Smooth muscle cell of the brain vasculature (primary cell): ENCODE measurements around the gene NIN.

Experiments
- DNase-seq: peaks from one replicate; pipeline ENCODE4 v3.0.0-alpha.2; 2012; ENCODE audit warnings: low read depth, low spot score

The NIN gene

DNA sequence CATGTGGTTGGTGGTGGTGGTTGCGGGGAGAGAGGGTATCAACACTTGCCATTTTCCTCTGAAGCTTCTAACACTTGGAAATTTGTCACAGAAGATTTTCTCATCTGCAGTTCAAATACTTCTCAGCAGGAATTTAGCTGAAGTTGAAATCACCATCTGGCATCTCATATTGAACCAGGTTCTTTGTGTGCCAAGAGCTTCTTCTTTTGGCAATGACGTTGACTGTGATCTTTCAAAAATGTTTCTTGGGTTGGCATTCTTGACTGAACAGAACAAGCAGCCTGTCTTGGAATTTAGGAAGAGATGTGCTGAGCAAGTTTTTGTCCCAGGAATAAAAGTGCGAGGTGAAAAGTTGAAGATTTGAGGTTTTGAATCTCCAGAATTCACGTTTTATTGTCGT lies 8.7 kb upstream of the NIN start:
- DNase-seq = no peak

DNA sequence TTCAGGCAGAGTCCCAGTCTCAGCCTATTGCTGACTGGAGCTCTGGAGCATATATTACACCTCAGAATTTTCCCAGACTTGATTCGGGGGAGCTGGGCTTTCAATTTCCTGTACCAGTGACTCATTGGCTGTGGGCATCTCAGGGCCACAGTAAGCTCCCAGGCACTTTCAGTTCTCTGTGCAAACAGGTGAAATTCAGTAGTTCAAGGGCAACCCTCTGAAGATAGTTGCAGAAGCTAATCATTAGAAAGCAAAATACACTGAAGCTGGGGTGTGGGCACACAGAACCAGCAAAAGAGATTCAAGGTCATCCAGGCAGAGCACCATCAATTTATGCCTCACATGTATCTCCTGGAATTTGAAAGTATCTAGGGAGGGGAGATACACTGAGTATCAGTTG lies 8.1 kb upstream of the NIN start:
- no peak for DNase-seq

DNA sequence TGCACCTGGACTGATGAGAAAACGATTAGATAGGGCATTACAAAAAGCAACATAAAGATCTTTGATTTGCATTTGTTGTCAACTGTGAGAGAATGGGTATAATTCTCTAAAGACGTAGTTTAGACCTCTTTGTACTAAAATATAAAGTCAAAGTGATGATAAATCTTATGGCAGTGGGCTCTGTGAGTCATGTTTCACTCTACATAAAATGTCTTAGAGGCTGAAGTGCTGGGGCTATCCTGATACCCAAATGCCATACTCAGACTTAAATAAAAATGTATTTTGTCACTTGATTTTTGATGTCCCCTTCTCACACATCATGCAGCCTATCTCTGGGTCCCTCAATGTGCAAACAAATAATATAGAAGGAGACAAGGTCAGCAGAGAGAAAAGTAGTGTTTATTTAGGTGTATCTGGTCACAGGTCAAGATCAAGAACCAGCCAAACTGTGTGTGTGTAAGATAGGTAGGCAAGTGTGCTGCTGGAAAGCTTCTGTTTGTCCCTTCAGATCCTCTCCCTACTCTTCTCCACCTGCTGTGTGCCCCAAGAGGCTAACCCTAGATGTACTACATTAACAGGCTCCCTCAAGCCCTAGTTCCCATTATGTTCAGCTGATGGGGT lies 7.0 kb upstream of the NIN start:
- DNase-seq = no peak

DNA sequence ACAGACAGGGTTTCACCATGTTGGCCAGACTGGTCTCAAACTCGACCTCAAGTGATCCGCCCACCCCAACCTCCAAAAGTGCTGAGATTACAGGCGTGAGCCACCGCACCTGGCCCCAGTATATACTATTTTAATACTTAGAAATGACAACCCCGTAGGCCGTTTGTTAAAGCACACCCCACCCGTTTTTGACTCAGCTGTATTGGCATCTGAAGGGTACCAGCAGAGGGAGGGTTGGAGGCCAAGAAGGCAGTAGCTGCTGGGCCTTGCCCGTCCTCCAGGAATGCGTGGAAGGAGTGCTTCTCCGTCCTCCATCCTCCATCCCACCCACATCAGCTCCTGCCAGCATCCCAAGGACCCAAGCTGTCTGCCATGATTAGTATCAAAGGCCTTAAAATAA lies 6.3 kb upstream of the NIN start:
- no peak for DNase-seq

DNA sequence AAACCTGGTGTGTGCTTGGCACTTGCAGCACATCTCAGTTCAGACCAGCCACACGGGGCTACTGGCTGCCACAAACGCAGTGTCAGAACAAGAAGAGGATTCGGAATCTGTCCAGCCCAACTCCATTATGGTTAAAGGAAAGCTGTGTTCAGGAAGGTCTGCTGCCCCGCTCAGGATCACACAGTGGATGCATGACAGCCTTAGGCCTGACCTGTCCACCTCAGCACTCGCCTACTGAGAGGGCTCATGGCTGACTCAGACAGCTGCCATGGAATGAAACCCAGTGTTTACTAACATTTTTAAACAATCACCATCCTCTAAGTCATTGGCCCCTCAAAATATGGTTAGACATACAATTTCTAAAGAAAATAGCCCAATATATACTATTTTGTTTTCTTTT lies 5.6 kb upstream of the NIN start:
- no peak for DNase-seq

DNA sequence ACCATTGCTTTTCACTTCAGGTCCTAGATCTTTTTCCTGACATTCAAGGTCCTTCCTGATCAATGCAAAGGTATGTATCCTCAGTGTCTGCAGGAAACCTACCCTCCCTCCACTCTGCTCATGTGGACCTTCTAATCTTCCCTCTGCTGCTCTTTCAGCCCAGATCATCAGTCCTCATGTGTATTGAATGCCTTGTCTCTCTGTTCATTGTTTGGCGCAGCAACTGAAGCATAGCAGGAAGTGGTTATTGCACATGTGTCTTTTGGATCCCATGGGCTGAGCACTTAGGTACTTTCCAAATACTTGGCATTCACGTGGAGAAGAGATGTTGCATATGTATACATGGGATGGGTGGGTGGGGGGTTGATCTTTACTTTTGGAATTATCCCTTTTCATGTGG lies 4.3 kb upstream of the NIN start:
- DNase-seq = no peak

DNA sequence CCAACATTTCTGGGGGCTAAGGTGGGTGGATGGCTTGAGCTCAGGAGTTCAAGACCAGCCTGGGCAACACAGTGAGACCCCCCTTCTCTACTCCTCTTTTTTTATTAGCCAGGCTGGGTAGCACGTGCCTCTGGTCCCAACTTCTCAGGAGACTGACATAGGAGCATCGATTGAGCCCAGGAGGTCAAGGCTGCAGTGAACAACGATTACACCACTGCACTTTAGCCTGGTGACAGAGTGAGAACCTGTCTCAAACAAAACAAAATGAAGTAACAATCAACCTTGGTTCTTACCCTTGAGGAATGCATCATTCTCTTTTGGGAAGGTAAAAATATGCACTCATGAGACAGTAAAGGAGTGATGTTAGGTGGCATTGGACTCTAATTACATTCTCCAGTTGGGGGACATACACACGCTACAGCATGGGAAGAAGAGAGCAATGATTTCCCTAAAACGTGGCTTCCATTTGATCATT lies 3.9 kb upstream of the NIN start:
- no peak for DNase-seq

DNA sequence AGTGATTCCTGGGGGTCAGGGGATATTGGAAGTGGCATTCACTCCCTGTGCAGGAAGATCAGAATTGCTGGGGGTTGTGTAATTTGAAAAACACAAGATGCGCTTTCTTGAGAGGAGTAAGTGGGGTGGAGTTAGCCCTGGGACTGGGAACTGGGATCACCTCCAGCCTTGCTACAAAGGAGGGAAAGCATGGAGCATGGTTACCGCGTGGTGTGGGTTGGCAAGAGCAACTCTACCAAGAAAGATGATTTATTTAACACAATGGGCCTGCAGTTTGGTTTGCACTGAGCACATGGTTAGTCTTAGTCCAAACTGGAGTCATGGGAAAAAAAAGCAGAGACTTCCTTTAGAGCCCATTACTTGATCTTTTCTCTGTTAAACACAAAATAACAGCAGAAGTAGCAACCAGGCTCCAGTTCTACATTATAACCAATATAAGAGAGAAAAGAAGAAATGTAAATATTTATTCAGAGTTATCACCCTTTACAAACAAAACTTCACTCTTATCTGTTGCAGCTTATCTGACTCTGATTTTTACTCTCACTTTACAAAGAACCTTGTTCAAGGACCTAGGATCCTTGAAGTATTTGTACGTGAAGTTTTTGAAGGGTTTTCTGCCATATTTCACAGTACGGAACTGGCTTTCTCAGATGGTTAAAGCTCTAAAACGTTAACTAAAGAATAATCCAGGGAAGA lies 2.1 kb upstream of the NIN start:
- no peak for DNase-seq

DNA sequence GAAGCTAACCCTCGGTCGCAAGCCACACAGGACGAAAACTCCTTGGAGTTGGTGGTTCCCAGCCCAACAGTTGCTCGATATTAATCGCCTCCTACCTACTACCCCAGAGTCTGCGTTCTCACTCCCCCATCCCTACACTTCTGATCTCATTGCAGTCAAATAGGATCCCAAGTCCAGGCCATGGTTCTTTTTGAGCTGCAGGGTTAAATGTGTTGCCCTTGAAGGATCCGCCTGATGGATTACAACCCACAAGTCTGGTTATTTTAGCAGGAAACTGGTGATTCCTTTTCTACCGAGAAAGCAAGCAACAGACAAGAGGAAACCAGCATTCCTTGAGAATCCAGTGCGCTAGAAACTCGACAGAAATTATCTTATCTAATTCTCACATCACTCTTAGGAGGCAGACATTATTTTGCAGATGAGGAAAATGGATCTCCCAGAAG lies 785 bp upstream of the NIN start:
- DNase-seq = no peak

DNA sequence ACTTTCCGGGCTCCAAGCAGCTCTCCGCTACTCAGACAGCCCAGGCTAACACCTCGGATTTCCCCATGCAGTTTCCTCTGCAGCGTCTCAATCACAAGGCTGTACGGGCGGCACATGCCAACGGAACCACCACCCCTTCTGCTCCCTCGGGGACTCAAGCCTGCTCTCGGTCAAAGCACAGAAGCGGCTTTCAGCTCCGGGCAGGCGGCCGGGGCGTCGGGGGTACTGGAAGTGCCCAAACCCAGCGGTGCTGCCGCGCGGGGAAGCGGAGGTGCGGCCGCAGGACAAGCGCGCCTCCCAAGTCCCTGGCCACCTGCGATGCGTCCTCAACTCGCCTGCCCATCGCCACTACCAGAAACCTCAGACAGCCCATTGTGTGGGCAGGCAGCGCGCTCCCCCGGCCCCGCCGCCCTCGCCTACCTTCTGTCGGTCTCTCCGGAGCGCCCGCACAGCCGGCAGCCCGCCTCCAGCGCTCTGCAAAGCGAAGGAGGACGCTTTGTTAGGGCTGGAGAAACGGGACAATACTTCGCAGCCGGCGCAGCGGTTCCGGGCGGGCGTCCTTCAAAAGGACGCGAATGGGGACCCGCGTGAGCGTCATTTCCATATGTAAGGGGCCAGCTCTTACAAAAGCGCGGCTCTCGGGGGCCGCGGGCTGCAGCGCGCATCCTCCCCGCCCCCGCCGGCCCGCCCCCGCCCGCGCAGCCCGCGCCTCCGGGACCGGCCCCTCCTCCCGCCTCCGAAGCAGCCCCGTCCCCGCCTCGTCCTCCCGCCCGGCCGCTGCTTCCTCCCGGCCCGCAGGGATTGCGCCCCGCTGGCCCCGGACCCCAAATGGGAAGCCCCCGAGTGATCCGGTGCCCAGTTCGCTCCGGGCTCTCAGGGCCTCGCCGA lies 674 bp downstream of the NIN start:
- DNase-seq = no peak

DNA sequence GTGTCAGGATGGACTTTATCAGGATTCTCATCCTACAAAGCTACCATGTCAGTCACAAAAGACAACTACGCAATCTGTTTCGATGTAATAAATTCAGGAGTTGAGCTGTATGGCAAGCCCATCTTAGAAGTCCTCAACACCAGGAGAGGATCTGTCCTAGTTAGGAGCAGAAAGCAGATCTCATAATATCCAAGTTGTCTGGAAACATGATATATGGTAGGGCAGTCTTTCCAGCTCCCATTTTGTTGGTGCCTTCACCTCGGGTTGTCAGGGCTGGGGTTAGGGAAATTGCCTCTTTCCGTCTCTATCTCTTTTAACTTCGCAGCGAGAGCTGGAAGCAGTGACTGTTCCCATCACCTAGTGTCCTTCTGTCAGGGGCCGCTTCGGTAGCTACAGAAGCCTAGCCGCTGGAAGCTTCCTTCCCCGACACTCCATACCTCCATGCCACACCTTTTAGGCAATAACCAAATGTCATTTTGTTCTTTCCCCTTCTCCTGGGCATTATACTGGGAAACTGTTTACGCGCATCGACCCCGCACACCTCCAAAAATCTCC lies 1.4 kb downstream of the NIN start:
- DNase-seq = no peak

DNA sequence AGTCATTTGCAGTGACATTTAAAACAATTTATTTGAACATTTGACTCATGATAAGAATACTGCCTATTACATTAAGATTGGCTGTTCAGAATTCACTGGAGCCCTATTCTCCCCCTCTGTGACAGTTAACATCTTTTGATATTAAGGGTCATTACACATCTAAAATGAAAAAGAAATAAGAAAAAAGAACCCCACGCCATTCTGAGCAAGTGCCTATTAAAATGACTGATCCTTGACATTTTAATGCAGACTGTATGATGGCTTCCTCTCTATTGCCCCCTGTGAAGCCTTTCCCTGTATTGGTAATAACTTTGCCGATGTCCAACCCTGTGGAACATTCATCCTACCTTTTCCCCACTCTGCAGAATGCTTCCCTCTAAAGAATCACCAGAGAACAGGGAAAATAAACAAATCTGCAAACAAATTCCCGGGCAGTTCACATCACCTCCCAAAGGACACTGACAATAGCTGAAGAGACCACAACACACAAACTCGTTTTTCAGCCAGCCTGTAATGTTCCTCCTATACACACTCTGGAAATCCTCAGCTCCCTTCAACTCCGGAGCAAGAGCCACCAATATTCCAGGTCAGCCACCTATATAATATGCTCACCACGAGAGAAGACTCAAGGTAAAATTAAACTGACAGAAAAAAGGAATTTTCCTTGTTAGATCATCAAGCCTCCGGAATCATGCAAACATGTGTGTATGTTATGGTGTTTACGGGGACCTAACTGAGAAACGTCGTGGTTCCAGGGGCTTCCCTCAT lies 2.1 kb downstream of the NIN start:
- no peak for DNase-seq

DNA sequence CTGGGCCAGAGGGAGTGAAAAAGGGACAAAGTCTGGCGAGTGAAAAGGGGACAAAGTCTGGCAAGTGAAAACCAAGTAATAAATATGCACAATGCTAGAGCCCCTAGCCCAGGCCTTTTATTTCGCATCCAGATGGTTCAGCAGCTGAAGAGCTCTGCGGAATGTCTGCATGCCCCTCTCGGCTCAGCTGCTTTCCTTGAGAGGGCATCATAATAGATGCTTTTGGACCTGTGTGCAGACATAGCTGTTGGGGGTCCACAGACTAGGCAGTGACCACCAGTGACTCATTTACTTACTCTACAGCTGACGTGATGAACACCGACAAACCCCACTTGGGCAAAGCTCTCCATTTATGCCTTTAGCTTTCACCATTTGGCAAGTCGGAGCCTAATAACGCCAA lies 4.3 kb downstream of the NIN start:
- no peak for DNase-seq

DNA sequence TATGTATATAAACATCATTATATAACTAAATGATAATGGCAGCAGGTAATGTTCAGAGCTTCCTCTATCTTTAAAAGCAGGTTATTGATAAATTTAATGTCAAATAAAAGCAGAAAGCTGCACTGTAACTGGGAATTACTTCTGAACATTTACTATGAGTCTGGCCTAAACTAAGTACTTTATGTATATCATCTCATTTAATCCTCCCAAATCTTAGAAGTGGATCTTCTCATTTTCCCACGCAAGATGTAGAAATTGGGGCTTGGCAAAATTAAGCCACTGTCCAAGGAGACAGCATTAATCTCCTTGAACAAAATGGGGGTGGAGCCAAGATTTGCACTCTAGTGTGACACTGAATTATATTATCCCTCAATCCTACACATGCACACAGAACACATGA lies 5.7 kb downstream of the NIN start:
- no peak for DNase-seq

DNA sequence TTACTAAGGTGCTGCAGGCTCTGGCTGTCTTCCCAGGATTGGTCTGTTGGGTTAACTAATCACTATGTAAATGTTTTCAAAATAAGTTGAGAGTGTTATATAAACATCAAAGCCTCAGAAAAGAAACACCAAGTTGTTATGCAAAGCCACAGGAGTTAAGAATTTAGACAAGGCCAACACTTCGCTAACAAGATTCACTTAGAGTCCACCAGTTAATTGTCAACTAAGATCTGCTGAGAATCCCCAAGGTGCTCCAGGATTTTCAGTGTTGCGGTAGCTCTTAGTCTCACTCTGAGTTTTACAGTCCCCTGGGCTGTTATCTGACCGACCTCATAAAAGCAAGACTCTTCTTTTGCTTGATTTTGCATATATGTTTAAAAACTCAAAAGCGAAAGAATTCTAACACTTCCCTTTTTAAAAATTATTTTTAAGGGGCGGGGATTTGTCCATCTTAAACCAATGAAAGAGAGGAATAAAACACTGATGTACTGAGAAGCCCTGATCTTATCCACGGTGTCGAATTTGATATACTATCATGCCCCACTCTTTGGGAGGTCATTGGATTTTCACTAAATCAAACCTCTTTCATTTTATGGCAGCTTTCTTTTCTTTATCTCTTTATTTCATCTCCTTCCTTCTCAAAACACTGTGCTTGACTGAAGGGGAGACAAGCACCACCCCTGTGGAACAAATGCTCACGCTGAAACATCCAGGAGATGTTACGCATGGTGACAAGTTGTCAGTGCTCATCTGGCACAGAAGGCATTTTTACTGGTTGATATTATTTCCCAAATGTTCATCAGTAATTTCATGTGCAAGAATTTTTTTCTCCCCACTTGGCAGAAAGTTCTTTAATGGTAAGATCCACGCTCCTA lies 7.0 kb downstream of the NIN start:
- no peak for DNase-seq

DNA sequence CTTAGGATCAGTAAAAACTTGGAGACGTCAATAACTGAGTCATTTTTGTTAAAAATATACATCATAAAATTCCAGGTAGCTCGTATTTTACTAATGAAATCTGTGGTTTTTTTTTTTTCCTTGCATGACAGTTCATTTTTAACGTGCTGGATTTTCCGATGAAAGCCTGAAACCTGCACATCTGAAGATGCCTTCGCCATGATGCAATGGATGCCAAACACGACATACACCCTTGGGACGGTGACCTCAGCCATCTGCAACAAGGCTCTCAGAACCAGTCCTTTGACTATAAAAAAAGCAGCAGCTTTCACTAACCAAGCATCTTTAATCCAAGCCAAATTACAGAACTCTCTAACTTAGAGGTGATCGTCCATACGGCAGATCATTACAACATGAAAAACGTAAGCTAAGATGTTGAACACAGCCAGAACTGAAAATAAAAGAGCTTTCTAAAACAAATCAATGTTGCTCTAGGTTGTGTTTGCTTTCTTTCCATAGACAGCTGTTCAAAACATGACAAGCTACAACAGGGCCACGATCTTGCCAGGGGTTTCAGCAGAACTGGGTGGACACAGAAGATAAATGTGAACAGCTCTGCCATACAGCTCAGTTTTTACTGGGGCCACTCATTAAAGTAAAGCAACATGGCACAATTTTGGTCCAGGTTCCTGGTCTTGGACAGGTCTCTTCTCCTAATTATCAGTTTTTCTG lies 7.8 kb downstream of the NIN start:
- no peak for DNase-seq

DNA sequence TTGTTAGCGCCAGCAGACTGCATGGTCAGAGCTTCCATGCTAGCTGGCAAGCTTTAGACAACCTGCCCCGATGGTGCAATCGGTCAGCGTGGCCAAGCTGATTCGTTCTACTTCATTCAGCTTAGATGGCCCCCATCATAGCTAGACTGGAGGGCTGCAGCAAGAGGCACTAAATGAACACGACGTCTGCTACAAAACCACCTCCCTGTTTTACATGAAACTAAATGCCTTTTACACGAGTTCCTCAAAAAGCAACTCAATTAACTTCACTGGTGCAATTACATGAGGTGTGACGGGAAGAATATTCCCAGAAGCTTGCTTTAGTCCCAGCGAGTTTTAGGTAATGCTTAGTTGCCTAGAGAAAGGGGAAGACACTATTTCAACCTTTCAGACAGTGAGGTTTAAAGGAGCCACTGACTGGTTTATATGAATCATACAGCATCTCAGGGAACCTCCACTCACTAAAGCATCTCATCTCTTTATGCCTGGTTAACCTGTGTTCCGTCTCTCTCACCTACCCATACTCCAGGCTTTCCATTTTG lies 8.4 kb downstream of the NIN start:
- no peak for DNase-seq

DNA sequence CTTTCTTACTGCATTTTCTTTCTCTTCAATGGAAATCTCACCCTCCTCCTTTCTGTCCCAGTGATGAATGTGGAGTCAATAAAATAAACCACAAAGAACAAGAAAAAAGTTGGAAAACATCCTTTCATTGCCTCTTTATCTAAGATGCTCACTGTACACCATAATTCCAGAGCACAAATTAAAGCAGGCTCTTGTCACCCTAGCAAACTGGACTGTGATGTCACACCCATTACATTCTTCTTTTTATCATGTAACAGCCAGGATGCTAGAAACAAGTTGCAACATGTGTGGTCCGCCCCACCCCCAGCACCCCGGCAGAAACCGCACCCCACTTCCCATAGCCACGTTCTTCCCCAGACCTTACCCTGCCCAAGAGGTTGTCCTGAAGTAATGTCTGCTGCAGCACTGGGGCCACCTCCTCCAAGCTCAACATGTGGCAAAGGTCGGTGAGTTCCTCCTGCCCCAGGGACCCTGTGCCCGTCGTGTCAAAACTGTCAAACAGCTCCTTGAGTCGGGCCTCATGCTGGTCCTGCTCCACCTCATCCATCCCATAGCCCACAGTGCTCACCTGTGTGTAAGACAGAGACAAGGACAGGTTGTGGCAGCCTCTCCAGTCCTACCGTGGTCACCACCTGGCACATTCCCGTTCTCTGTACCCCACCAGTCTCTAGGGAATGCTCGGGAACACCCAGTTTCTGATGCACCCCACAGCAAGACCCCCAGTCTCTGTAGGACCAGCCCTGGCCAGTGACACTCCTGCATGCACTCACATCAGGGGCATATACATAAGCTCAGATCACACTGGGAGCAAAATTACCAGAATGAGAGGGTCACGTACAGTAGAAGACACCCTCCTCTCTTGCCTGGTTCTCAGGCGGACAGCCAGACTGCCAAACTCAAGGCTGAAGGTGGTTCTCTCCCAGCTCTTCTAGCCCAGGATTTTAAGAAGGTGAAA lies 9.2 kb downstream of the NIN start:
- DNase-seq = no peak
